ENCODE data around the gene SAMD4B.
A peak's percentile ranks its signal among the peaks of the same experiment; 100 is the strongest.
"Not testable (repeated sequence)": the region's sequence is repeated elsewhere in the genome, so short reads cannot be mapped to it uniquely, and the experiment has no call there.

SAMD4B gene

DNA sequence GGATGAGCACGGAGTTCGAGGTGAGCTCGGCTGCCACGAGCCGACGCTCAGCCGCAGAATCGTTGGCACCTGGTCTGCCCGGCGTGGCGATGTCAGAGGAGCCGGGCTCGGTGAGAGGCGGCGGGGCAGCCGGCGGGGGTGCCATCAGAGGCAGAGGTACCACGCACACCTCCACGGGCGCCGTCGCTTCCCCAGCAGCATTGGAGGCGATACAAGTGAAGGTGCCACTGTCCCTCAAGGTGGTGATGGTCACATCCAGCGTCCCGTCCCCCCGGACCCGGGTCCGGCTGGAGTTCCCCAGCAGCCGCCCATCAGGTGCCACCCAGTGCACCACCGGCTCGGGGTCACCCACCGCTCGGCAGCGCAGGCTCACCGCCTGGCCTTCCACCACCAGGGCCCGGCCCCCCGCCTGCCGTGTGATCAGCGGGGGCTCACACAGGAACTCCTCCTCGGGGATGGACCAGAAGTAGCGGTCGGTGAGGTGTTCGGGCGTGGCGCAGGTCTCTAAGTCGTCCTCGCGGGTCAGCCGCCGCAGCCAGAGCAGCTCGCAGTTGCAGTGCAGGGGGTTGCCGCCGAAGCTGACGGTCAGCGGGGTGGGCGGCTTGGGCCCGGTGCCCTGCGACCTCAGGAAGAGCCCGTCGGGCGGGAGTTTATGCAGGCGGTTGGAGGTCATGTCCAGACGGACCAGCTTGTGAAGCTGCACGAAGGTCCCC, 28.0 kb upstream of the SAMD4B start:
- no peak for DNase-seq

- no peak for DNase-seq
These were observed 26.3 kb upstream of the SAMD4B start for GRCh38 chr19:39315933-39316332.

DNA sequence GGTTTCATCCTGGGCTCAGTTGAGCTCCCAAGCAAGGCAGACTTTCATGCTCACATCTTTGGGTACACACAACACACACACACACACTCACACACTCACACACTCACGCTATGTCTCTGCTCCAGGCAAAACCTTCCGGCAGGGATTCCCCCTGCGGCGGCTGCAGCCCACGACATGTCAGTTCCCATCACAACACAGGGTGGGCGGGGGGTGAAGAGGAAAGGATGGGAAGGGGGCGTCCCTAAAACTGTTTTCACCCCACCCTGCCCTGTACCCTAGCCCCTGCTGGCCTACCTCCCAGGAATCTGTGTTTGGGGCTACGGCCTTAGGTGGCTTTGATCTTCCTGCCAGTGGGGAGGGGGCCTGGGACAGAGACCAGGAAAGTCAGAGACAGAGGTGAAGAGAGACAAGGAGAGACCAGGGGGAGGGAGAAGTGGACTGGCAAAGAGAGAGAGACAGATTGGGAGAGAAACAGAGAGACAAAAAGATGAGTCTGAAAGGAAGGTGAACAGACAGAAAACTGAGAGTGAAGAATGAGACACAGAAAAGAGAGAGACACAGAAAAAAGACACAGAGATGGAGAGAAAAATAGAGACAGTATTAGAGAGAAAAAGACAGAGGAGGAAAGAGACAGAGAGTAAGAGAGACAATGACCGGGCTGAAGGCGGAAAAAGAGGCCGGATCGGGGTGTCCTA, 25.4 kb upstream of the SAMD4B start:
- no peak for DNase-seq

- no peak for DNase-seq
These were observed 24.7 kb upstream of the SAMD4B start for GRCh38 chr19:39317476-39317875.

DNA sequence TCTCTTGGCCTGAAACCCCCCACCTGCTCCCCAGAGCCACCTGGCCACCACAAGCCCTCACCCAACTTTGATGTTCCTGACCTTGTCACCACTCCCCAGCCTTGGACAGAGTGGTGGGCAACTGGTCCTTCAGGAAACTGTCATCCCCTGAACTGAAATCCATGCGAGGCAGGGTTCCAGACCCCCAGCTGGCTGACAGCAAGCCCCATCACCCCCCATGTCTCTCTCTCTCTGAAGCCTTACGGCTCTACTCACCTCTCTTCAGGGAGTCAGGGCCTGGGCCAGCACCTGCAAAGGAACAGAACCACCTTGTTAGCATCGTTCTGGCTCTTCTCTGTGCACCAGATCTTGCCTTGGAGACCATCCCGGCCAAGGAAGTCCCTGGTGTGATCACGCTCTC, 24.1 kb upstream of the SAMD4B start:
- no peak for DNase-seq

DNA sequence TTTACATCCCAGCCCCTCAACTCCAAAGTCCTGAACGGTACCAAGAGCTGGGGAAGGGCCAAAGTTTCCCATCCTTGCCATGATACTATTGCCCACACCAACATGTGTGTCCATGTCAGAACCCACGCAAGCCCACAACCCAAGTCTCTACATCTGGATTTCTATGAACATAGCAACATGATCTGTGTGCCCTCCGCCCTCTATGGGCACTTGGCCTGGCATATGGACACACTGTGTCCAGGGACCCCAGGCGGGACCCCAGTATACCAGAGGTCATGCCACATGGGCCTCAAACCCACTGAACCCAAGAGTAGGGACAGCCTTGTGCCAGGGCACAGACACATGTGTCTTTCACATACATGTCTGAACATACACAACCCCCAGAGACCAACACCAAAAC, 23.5 kb upstream of the SAMD4B start:
- no peak for DNase-seq

DNA sequence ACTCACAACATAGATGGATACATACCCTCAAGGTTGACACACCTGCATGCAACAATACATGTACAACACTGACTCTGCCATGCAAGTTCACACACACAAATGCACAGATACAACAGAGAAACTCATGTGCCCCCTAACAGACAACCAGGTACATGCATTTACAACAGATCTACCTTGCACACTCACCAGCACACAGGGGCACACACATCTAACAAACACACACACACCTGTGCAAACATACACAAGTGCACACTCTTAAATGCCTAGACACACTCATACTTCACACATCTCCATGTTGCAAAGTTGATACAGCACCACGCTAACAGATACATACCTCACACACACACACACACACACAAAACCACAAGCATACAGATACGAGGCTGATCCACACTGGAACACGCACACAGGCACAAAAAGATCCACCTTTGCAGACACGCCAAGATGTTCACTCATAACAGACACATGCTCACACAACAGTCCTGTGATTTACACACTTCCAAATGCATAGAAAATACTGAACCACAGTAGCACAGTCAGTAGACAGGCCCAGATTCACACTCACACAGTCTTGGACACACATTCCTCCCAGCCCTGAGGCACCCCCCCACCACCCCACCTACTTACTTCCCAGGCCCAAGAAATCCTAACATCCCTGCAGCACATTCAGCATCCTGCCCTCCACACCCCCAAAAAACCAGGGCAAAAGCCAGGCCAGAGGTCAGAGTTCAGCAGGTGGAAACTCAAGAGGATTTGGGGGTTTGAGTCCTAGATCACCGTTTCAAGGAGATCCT, 22.9 kb upstream of the SAMD4B start:
- DNase-seq, result no peak

- DNase-seq, result no peak
These were observed 22.4 kb upstream of the SAMD4B start for GRCh38 chr19:39319892-39320248.

GRCh38 chr19:39321117-39321831, 20.9 kb upstream of the SAMD4B start:
- DNase-seq, result no peak

- DNase-seq, result no peak
These were observed 20.4 kb upstream of the SAMD4B start for GRCh38 chr19:39321832-39322176.

DNA sequence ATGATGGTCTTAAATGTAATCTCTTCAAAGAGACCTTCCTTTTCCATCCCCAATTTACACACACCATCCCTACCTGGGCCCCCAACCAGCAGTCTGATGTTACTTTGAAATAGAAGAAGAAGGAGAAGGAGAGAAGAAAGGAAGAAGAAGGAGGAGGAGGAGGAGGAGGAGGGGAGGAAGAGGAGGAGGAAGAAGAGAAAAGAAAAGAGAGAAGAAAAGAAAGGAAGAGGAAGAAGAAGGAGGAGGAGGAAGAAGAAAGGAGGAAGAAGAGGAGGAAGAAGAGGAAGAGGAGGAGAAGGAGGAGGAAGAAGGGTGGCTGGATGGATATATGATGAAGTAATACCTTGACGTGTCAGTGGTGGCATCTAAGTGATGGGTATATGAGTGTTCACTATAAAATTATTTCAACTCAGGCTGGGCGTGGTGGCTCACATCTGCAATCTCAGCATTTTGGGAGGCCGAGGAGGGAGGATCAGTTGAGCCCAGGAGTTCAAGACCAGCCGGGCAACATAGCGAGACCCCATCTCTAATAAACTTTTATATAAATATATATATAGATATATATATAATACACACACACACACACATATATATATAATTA, 17.9 kb upstream of the SAMD4B start:
- DNase-seq, result no peak

DNA sequence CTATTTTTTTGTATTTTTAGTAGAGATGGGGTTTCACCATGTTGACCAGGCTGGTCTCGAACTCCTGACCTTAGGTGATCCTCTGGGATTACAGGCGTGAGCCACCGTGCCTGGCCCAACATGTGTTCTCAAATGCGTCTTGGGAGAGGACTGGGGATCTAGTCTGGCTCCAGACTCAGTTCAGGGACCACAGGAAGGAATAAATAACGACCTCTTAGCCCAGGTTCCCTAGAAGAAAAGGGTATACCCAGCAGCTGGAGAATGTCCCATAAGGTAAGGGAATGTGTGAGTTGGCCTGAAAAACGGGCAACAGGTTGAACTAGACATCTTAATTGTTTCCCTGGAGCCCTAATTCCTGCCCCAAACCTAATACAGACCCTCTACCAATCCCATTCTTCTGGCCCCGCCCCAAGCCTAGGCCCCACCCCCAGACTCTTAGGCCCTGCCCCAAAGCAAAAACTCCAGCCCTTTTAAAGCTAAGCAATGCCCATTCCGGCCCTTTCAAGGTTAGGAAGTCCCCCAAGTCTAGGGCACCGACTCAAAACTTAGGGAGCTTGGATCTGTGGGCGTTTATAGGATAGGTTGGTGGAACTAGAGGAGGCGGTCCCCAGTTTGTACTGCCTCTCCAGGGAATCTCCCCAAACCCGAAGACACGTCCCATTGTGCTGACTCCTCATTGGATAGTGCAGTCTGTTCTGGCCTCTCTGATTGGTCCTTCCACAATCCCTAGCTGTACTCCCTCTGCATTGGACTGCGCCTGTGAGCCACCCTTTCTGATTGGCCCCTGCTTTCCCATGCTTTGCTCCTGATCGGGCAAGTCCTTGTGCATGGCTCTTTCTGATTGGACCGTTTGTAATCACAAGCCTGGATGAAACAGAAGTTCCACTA, 16.2 kb upstream of the SAMD4B start:
- DNase-seq, result no peak

GRCh38 chr19:39327363-39328045, 14.7 kb upstream of the SAMD4B start:
- DNase-seq, result no peak

GRCh38 chr19:39328046-39328705, 14.0 kb upstream of the SAMD4B start:
- peak; percentile 87 to 90 for DNase-seq

GRCh38 chr19:39329948-39330347, 12.3 kb upstream of the SAMD4B start:
- no peak for DNase-seq

GRCh38 chr19:39332293-39332692, 9.9 kb upstream of the SAMD4B start:
- DNase-seq, result no peak

- DNase-seq, result not testable (repeated sequence)
These were observed 9.5 kb upstream of the SAMD4B start for GRCh38 chr19:39332738-39333137.

- no peak for DNase-seq
These were observed 8.7 kb upstream of the SAMD4B start for GRCh38 chr19:39333507-39333906.

DNA sequence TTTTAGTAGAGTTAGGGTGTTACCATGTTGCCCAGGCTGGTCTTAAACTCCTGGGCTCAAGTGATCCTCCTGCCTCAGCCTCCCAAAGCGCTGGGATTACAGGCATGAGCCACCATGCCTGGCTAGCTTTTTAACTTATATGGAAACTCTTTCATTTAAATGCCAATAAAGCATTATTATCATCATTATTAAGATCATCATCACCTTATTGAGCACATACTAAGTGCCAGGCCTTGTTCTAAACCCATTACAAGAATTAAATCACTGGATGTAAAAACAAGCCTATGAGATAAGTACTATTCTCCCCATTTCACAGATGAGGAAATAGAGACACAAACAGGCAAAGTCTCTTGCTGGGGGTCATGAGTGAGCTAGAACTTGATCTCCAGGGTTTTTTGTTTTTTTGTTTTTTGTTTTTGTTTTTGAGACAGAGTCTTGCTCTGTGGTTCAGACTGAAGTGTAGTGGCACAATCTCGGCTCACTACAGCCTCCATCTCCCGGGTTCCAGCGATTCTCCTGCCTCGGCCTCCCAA, 7.7 kb upstream of the SAMD4B start:
- DNase-seq, result no peak

DNA sequence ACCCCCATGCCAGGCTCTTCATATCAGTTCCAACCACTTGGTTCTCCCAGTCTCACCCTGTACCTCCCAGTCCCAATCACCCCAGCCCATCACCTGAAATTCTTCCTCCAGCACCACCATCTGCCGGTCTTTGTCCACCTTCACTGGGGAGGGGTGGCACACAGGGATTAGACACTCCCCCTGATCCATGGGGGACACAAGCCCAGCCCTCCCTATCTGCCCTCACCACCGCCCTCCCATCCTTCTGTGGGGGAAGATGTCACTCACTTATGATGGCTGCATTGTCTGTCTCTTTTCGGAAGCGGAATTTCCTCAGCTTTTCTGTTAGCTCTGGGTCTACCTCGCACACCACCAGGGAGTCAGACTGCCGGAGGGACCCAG, 7.1 kb upstream of the SAMD4B start:
- DNase-seq, result peak in 1 of 2 donors; percentile 34

DNA sequence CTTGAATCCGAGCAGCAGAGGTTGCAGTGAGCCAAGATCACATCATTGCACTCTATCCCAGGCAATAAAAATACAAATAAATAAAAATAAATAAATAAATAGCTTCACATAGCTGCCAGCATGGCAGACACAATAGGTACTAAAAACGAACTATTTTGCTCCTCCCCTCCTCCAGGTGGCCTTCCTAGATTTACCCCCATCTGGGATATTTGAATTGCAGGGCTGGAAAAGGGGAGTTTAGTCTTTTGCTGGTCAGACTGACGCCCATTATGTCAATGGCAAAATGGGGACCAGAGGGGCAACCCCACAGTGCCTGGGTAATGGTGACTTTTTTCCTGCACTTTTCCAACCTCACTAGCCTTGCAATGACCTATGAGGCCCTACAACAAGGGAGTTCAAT, 5.7 kb upstream of the SAMD4B start:
- DNase-seq, result no peak

Data from stimulated activated CD4-positive, alpha-beta T cell treated with anti-CD3 and anti-CD28 coated beads, Interleukin-2, amount 100 ng/mL, for 24 hours (primary cell).